NOMO-1 (cell line): ENCODE data around the gene PLPP7.
"Not testable (repeated sequence)": the region's sequence is repeated elsewhere in the genome, so short reads cannot be mapped to it uniquely, and the experiment has no call there.

ENCODE experiments used
- DNase-seq, 2 experiments: peaks; one replicate each; lab custom pipeline; 2025; ENCODE audit not compliant: unreplicated experiment in 2 of 2; lab: John Stamatoyannopoulos, UW

Gene PLPP7

DNA sequence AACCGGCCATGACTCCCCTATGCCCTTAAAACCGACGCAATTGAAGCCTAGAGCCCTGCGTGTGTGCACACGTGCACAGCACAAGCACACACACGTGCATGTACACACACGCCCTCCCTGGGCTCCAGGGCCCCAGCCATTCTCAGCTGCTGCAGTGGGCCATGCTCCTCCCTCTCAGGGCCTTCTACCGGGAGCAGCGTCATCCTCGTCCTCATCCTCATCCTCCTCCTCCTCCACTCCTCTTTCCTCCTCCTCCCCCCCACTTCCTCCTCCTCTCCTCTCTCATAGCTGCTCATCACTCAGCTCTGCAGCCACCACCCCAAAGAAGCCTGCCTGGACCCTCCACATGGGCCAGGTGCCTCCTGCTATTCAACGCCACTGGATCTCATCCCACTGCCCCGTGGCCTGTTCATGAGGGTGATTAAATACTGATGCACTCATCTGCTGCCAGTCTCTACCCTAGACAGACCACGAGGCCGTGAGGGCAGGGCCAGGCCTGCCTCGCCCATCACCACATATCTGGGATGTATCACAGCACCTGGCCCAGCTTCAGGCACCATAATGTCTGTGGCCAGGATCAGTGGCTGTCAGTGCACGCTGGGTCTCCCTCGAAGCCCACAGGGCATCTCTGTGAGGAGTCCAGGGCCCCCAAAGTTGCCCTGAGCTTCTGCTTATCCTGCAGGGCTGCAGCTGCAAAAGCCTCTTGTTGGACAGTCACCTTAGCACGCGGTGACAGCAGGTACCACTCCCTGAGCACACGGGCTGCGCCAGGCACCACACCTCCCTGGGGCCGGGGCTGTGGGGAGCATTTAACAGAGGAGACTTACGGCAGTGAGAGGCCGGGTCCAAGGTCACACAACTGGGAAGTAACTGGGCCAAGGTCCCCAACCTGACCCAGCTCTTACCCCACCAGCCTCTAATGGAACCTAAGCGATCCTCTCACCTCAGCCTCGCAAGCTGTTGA is 23.0 kb upstream of the PLPP7 start:
- no peak for DNase-seq

DNA sequence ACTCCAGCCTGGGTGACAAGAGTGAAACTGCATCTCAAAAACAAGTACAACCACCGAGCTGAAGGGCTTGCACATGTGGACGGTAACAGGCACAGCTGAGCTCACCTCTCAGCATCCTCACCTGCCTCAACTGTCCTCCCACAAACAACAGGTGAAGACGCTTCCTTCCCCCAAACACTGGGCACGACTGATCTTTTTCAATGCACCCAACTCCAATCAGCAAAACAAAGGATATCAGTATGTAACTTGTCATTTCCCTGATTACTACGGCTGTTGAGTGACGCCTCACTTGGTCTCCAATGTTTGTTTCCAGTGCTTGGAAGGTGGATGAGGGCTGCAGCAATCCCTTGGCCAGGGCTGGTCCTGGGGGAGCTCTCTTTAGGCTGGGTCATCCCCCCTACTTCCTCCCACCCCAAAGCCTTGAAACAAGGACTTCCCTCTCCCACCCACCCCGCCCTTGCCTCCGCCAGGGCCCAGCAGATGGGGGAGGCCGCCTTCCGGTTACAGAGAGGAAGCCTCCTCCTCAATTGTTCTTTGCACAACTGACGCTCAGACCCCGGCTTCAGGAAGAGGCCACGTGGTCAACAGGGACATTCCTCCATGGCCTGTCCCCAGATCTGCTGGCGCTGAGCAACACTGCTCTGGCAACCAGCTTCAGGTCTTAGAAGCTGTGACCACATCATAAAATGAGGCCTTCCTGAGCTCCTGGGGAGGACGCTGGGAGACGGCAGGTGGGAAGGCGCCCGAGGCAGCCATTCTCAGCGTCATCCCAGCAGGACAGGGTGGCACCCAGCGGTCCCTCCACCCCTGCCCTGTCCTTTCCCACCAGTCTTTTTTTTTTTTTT is 19.1 kb upstream of the PLPP7 start:
- peak; percentile 59 to 85 for DNase-seq

DNA sequence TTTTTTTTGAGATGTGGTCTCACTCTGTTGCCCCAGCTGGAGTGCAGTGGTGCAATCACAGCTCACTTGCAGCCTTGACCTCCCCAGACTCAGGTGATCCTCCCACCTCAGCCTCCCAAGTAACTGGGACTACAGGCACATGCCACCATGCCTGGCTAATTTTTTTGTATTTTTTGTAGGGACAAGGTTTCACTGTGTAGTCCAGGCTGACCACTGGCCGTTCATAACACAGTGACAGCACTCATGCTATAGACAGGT is 18.6 kb upstream of the PLPP7 start:
- DNase-seq: not testable (repeated sequence)

DNA sequence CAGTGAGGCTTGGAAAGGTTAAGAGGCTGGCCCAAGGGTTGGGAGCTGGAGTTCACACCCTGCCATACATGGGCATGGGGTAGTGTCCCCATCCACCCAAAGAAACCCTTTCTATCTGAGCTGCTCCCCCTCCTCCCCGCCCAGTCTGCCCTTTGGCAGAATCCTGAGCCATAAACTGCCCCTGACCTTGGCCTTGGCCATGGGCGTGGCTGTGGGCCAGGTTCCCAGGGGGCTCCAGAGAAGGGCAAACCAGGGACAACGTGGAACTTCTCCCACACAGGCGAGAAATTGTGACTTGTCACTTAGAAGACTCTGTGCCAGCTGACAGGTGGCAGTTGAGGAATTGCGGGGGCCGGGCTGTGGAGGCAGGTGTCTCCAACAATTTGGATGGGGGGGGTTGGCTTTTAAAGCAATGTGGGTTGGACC is 18.0 kb upstream of the PLPP7 start:
- DNase-seq: no peak

GRCh38 chr9:131272212-131272611 is 17.3 kb upstream of the PLPP7 start:
- no peak for DNase-seq

GRCh38 chr9:131273146-131273855 is 16.2 kb upstream of the PLPP7 start:
- peak in 1 of 2 experiments; percentile 12 for DNase-seq

DNA sequence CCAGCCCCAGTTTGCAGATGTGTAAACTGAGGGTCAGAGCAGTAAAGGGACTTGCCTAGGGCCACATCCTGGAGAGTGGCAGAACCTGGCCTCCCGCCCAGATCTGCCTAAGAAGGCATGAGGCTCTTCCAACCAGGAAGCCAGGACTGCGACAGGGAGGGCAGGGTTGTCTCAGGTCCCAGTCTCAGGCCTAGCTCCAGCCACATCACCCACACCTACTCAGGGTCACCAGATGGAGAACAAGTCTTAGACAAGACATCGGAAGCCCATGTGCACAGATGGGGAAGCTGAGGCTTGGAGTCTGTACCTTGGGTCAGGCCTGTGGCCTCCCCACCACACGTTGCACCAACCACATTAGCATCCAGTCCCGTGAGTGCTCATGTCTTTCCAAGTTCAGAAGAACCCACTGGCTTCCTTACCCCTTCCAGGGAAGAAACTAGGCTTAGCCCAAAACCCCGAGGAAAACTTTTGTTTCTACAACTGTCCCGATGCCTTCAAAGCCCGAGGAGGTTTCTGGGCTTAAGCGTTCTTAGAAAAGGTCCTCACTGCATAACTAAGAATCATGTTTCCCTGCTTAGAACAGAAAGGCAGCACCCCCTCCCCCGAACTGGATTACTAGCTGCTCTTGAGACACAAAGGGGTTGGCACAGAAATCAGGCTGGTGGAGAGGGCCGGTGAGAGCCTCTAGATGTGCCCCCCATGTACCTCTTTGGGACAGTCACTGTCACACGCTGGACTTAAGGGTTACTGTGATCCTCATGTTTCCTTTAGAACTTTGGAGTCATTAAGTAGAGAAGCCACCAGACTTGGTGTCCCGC is 15.5 kb upstream of the PLPP7 start:
- DNase-seq: peak in 1 of 2 experiments; percentile 30

- DNase-seq: peak; percentile 12 to 19
These were observed 14.7 kb upstream of the PLPP7 start for GRCh38 chr9:131274674-131275331.

DNA sequence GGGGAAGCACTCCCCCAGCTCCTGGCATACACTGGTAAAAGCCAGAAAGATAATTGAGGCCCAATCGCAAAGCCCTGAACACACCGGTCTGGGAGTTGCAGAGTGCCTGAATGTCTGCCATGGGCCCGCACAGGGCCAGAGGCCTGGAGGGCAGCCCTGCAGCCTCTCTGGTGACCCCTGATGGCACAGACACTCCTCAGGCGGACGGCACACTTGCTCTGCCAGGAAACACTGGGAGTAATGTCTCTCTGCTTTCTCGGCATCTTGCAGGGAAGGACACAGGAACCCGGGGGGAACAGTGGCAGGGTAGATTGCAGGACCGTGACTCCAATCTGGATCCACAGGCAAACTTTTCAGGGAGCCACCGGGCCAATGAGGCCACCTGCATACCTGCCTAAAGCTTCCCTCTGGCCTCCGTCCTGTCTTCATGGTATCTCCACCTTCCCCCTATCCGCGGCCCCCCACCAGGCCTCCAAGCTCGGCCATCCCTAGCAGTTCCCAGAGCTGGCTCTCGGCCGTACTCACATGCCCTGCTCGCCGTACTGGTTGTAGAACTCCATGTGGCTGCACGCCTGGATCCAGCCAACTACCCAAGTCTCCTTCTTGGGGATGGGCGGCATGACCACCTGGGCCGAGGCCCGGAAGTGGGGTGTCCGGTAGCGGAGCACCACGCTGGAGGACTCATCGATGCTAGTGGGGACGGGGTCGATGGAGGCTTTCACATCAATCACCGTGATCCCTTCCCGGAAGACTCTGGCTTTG is 14.0 kb upstream of the PLPP7 start:
- peak; percentile 43 to 65 for DNase-seq

DNA sequence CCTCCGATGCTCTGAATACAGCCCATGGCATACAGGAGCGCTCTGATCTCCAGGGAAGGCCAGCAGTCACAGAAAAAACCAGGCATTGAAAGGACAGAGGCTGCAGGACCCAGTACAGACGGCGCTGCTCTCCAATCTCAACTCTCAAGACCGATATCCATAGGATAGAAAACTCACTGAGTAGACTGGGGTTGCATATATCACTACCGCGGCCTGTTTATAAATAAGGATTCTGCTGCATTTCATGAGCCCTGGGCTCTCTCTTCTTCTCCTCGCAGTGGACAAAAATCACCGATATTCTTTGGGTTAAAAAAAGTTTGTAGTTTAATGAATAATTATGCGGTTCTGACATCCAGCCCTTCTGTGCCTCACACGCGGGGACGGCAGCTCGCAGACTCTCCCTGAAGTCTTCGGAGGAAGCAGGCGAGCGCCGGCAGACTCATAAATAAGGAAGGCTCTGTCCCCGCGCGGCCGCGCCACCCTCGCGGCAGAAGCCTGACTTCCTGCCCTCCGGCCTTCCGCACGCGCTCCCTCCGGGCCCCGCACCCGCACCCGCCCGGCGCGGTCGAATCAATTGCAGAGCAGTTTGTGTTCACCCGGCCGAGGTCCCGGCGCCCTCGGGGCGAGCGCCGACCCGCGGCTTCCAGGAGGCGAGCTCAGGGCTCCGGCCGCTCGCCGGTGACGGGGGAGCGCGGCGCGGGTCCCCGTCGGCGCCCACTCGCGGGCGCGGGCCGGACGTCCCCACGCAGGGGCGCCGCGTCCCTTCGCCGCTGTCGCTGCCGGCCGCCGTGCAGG is 13.2 kb upstream of the PLPP7 start, which contains the start of gene FAM78A:
Gene FAM78A (minus strand): TSS at position 417 of the 795 bp plus-strand sequence. CDS start 331 bp downstream, at position 86.
- peak; percentile 57 to 66 for DNase-seq

- no peak for DNase-seq
These were observed 12.6 kb upstream of the PLPP7 start for GRCh38 chr9:131276891-131277286.

GRCh38 chr9:131277287-131277909 is 12.1 kb upstream of the PLPP7 start:
- DNase-seq: no peak

DNA sequence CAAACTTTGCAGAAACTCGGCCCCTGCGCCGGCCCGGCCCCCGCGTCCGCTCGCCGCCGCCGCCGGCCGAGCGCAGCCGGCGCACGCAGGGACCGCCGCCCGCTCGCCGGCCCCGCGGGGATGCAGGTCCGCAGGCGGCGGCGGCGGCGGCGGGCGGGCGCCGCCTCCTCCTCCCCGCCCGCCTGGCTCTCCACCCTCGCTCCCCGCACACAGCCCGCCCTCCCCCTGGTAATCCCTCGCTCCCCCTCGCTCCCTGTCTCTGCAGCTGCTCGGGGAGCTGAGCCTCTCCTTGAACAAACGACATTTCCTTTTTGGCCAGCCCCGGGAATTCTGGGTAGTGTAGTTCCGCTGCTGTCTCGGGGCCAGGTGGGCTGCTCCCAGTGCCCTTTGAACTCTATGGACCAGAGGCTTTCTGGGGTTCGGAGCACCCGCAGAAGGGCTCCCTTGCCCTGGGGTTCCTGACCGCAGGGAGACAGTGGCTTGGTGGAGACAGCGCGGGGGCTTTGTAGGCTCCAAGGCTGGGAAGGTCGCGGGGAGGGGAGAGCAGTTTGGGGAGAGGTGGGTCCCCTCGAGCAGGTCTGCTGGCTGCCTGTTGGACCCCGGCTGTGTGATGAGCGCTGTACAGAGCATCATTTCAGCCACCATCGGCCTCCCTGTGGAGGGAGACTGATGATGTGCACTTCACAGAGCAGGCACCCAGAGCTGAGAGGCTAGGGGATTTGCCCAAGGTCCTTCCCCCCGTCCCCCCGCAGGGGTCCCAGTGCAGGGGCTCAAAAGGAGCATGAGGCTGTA is 11.4 kb upstream of the PLPP7 start:
- DNase-seq: peak; percentile 77

DNA sequence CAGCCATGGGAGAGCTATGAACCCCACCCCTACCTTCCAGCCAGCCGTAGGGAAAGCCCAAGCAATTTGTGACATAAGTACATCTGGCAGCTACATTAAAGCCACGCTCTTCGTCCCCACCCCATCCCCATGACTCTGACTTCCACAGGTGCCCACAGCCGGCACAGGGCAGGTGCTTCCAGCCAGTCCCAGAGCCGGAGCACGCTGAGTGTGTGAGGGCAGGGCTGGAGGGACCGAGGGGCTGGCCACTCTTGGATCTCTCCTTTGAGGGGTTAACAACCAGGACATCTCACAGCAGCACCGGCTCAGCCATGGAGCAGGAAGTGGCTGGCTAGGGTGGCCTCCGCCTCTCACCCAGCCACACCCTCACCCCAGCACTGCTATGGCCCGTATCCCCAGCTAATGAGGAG is 10.8 kb upstream of the PLPP7 start:
- no peak for DNase-seq

GRCh38 chr9:131279196-131279862 is 10.2 kb upstream of the PLPP7 start:
- DNase-seq: no peak

- no peak for DNase-seq
These were observed 9.5 kb upstream of the PLPP7 start for GRCh38 chr9:131279863-131280570.
